ENCODE measurements around the gene MAGEB17. TPM values are rescaled to one million over a fixed set of nuclear protein-coding genes. Genes with fewer than 3 reads are reported as not detected.

The MAGEB17 gene
- total RNA-seq, 1 experiment from 2014 or later = not detected

- no peak for TF ChIP-seq ZBTB33 (IDR thresholded peaks at IDR 0.05; ENCODE audit: extremely low read depth, insufficient replicate concordance, low read length)
Observed at GRCh38 chrX:16134936-16135335, 32.3 kb upstream of the MAGEB17 start (continued).

- DNase-seq (ENCODE audit: low read depth, low spot score) (no peak), ATAC-seq (no peak)
- Histone ChIP-seq H4K20me1 (ENCODE audit: insufficient read depth) (no peaks in the 10 kb centered on the region), H3K4me3 (replicated peaks in 1 of 2; ENCODE audit: low read depth in 1 of 2, low read length in 2 of 2) (no peak overlapping the region), H3K9me3 (ENCODE audit: control insufficient read depth in 1 of 2, insufficient read depth in 1 of 2, low read depth in 1 of 2, low read length in 2 of 2) (no peaks in the 10 kb centered on the region), H3K4me1 (ENCODE audit: control insufficient read depth in 1 of 2, insufficient read depth in 2 of 2, low read length in 2 of 2) (no peaks in the 10 kb centered on the region), H3K79me2 (ENCODE audit: insufficient read depth, low read length) (no peaks in the 10 kb centered on the region), H3K9me2 (ENCODE audit: insufficient read depth) (no peaks in the 10 kb centered on the region), H3K36me3 (ENCODE audit: control insufficient read depth in 1 of 2, insufficient read depth in 2 of 2, low read length in 2 of 2) (no peaks in the 10 kb centered on the region), H3K4me2 (ENCODE audit: low read length) (no peak overlapping the region), H3K27ac (ENCODE audit: low read depth, low read length) (no peak overlapping the region), H3K9ac (ENCODE audit: low read length) (no peak overlapping the region), H2AFZ (ENCODE audit: low read depth, low read length, poor library complexity, severe bottlenecking) (no peak overlapping the region), H3K27me3 (ENCODE audit: insufficient read depth, low read length) (no peaks in the 10 kb centered on the region)
- ChIA-PET POLR2A (interaction anchor here (0.6 kb wide), 1 partner anchor 19 kb away, joined by 7 read pairs; no protein-coding TSS in a partner anchor), CTCF (no interaction called here), RAD21 (ENCODE audit: low non-redundant PET in 1 of 2, low total read pairs in 2 of 2, uncharacterized antibody in 2 of 2, unreplicated experiment in 2 of 2) (no interaction called here)
- TF ChIP-seq ZFX (IDR thresholded peaks at IDR 0.05) (no peak), TCF7L2 (IDR thresholded peaks at IDR 0.05; ENCODE audit: borderline replicate concordance, extremely low read depth, insufficient read depth, insufficient read length) (no peak), YY1 (IDR thresholded peaks at IDR 0.05; ENCODE audit: extremely low read depth, insufficient replicate concordance, low read depth, low read length) (no peak), POLR2A (IDR thresholded peaks at IDR 0.05; ENCODE audit: borderline replicate concordance, extremely low read depth, insufficient read depth, insufficient read length) (no peak), ZNF274 (IDR thresholded peaks at IDR 0.05; ENCODE audit: low read depth, low read length) (no peak), EGR1 (IDR thresholded peaks at IDR 0.05; ENCODE audit: low read depth) (no peak), RAD21 (IDR thresholded peaks at IDR 0.05; ENCODE audit: low read depth) (no peak), SRF (IDR thresholded peaks at IDR 0.05; ENCODE audit: low read depth) (no peak), ATF3 (IDR thresholded peaks at IDR 0.05) (no peak), REST (IDR thresholded peaks at IDR 0.05; ENCODE audit: low read depth) (no peak), CEBPB (IDR thresholded peaks at IDR 0.05; ENCODE audit: low read depth) (no peak)
- intact Hi-C loops (cut with micrococcal nuclease) = no loop called here
- BruUV-seq (replicated peaks) = no TSS peak
Observed at GRCh38 chrX:16136080-16136479, 31.2 kb upstream of the MAGEB17 start.

Data from HCT116 (cell line).